ENCODE results near the gene KIF18B.

Gene KIF18B

DNA sequence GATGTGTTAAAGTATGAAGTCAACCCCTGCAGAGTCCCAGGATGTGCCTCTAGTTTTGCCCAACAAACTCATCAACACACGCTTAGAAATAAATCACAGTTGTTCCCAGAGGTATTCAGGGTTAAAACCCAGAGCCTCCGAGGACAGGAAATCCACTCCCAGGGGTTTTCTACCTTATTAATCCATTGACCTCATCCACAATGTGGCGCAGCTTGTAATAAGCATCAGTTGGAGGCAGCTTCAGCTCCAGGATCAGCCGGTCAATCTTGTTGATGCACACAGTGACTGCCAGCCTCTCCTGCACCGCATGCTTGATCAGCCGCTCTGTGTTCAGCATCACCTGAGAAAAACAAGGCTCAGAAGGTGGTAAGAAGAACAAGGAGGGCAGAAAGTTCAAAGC lies 71.8 kb downstream of the KIF18B start:
- no peak for DNase-seq (ENCODE audit: low read depth)
